HG03196 (cell line): Measurements from ENCODE around the gene ZNF442.
"Not testable (repeated sequence)": the region's sequence is repeated elsewhere in the genome, so short reads cannot be mapped to it uniquely, and the experiment has no call there.

Experiments used
- ATAC-seq: cut with Tn5 transposase; IDR thresholded peaks from one replicate; pipeline ENCODE4 v1.9.1; 2021; ENCODE audit not compliant: unreplicated experiment

Gene ZNF442

GRCh38 chr19:12331211-12331941 is 34.1 kb downstream of the ZNF442 start:
- no peak for ATAC-seq

GRCh38 chr19:12330340-12330739 is 35.1 kb downstream of the ZNF442 start:
- ATAC-seq = no peak

GRCh38 chr19:12325690-12326089 is 39.8 kb downstream of the ZNF442 start:
- no peak for ATAC-seq

DNA sequence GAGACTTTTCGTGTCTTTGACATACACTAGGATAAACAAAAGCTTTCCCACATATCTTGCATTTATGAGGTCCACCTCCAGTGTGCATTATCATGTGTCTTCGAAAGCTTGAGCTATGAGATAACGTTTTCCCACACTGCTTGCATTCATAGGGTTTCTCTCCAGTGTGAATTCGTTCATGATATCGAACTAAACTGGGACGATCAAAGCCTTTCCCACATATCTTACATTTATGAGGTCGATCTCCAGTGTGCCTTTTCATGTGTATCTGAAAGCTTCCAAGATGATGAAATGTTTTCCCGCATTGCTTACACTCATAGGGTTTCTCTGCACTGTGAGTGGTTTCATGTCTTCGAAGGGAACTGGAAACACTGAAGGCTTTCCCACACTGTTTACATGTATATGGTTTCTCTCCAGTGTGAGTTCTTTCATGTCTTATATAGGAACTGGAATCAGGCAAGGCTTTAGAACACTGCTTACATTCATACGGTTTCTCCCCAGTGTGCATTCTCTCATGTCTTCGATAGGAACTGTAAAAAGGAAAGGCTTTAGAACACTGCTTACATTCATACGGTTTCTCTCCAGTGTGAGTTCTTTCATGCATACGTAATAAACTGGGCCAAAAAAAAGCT is 46.6 kb downstream of the ZNF442 start:
- ATAC-seq = no peak

GRCh38 chr19:12314553-12314952 is 50.9 kb downstream of the ZNF442 start:
- ATAC-seq = no peak

DNA sequence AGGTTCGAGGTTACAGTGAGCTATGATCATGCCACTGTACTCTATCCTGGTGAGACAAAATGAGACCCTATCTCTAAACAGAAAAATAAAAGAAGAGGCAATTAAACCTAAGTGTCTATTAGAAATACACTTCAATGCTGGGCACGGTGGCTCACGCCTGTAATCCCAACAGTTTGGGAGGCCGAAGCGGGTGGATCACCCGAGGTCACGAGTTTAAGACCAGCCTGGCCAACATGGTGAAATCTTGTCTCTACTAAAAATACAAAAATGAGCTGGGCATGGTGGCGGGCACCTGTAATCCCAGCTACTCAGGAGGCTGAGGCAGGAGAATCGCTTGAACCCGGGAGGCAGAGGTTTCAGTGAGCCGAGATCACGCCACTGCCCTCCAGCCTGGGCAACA is 56.6 kb downstream of the ZNF442 start:
- ATAC-seq = not testable (repeated sequence)
